HL-60 (cell line): ENCODE data around the gene GRIP2.

Experiments
- DNase-seq, 2 experiments: peaks; one replicate each; pipeline ENCODE4 v3.0.0-alpha.2; 2010 to 2020; ENCODE audit warnings: low read depth in 1 of 2, low spot score in 1 of 2
- H3K27ac ChIP-seq: fragments of 250-450 bp; sonication (Bioruptor Pico); replicated peaks from 2 replicates; pipeline ENCODE4 v1.5.1; 2020; ENCODE audit warnings: mild to moderate bottlenecking, moderate library complexity
- H3K27me3 ChIP-seq: fragments of 250-450 bp; sonication (Bioruptor Pico); 2 replicates; pipeline ENCODE4 v1.5.1; 2021; ENCODE audit warnings: mild to moderate bottlenecking, moderate library complexity; ENCODE audit not compliant: insufficient read depth, poor library complexity, severe bottlenecking
- H3K4me3 ChIP-seq: replicated peaks from 2 replicates; pipeline ENCODE4 v1.5.1; 2011; ENCODE audit warnings: mild to moderate bottlenecking, control low read depth, low read length; ENCODE audit not compliant: insufficient read depth
- GABPA ChIP-seq: IDR thresholded peaks from 2 replicates; pipeline ENCODE4 v1.6.1; 2012; ENCODE audit warnings: low read depth
- POLR2AphosphoS5 ChIP-seq: IDR thresholded peaks from 2 replicates; pipeline ENCODE4 v1.6.1; 2012; ENCODE audit warnings: low read depth
- SPI1 ChIP-seq: IDR thresholded peaks from 2 replicates; pipeline ENCODE4 v1.6.1; 2012; ENCODE audit warnings: low read depth, mild to moderate bottlenecking, borderline replicate concordance
- TF ChIP-seq, protein P1 (sequence below): IDR thresholded peaks from one replicate; pipeline ENCODE4 v1.5.1; 2011; ENCODE audit warnings: low read length, control low read depth, inconsistent platforms; ENCODE audit not compliant: insufficient read depth
- TF ChIP-seq, protein P2 (sequence below): IDR thresholded peaks from 2 replicates; pipeline ENCODE4 v1.6.1; 2012; ENCODE audit warnings: low read depth; ENCODE audit not compliant: insufficient replicate concordance

The GRIP2 gene

DNA sequence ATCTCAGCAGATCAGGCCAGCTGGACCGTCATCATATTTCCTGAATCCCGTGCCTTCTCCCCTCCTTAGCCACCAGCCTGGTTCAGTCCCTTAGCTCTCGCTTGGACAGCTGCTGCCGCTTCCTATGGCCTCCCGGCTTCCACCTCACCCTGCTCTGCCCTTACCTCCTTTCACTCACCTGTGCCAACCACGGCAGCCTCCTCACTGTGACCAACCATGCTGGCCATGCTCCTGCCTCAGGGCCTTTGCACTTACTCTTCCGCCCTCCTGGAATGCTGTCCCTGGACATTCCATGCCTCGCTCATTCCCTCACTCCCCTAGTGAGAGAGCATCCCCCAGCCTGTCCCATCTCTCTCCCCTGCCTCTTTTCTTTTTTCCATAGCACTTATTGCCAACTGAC is 19.2 kb downstream of the GRIP2 start:
- no peak overlapping the region for H3K4me3 ChIP-seq
- no peak overlapping the region for H3K27ac ChIP-seq
- H3K27me3 ChIP-seq = peaks cover 5% of the 10 kb centered on the region
- TF ChIP-seq POLR2AphosphoS5 (no peak), SPI1 (no peak), GABPA (no peak)
- TF ChIP-seq, protein P1, sequence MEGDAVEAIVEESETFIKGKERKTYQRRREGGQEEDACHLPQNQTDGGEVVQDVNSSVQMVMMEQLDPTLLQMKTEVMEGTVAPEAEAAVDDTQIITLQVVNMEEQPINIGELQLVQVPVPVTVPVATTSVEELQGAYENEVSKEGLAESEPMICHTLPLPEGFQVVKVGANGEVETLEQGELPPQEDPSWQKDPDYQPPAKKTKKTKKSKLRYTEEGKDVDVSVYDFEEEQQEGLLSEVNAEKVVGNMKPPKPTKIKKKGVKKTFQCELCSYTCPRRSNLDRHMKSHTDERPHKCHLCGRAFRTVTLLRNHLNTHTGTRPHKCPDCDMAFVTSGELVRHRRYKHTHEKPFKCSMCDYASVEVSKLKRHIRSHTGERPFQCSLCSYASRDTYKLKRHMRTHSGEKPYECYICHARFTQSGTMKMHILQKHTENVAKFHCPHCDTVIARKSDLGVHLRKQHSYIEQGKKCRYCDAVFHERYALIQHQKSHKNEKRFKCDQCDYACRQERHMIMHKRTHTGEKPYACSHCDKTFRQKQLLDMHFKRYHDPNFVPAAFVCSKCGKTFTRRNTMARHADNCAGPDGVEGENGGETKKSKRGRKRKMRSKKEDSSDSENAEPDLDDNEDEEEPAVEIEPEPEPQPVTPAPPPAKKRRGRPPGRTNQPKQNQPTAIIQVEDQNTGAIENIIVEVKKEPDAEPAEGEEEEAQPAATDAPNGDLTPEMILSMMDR = no peak
- TF ChIP-seq, protein P2, sequence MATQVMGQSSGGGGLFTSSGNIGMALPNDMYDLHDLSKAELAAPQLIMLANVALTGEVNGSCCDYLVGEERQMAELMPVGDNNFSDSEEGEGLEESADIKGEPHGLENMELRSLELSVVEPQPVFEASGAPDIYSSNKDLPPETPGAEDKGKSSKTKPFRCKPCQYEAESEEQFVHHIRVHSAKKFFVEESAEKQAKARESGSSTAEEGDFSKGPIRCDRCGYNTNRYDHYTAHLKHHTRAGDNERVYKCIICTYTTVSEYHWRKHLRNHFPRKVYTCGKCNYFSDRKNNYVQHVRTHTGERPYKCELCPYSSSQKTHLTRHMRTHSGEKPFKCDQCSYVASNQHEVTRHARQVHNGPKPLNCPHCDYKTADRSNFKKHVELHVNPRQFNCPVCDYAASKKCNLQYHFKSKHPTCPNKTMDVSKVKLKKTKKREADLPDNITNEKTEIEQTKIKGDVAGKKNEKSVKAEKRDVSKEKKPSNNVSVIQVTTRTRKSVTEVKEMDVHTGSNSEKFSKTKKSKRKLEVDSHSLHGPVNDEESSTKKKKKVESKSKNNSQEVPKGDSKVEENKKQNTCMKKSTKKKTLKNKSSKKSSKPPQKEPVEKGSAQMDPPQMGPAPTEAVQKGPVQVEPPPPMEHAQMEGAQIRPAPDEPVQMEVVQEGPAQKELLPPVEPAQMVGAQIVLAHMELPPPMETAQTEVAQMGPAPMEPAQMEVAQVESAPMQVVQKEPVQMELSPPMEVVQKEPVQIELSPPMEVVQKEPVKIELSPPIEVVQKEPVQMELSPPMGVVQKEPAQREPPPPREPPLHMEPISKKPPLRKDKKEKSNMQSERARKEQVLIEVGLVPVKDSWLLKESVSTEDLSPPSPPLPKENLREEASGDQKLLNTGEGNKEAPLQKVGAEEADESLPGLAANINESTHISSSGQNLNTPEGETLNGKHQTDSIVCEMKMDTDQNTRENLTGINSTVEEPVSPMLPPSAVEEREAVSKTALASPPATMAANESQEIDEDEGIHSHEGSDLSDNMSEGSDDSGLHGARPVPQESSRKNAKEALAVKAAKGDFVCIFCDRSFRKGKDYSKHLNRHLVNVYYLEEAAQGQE = no peak
- no peak for DNase-seq

DNA sequence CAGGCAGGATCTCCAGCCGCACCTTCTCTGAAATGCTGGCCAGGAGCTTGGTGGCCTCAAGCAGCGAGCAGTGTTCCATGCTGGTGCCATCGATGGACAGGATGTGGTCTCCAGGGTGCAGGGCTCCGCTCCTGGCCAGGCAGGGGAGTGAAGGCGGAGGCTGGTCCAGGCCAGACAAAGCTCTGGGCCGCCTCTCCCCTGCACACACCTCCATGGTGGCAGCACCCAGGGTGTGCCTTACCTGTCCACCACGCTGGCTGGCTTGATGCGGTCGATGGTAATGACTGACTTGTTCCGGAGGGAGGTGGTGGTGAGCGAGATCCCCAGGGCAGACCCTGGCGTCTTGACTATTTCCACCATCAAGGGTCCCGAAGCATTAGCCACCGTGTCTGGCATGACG is 20.0 kb downstream of the GRIP2 start:
- TF ChIP-seq POLR2AphosphoS5 = no peak
- TF ChIP-seq, protein P1 = no peak
- TF ChIP-seq, protein P2 = no peak
- no peak for TF ChIP-seq GABPA
- no peak for TF ChIP-seq SPI1
- no peak overlapping the region for H3K4me3 ChIP-seq
- peaks cover 5% of the 10 kb centered on the region for H3K27me3 ChIP-seq
- no peak for DNase-seq
- H3K27ac ChIP-seq = no peak overlapping the region

DNA sequence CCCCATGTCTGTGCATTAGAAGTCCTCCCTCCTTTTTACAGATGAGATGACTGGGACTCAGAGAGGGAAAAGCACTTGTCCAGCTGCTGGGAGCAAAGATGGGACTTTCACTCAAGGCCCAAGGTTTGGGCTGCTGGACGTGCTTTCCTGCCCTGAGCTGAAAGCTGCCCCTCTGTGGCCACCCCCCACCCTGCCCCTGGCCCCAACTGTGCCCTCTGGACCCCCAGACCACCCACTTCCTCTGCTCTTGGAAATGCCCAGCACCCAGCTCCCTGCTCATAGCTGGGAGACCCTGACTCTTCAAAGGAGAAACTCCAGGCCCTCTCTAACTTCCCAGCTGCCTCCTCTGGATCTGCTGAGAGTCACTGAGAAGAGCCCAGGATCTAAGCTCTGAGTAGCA is 20.7 kb downstream of the GRIP2 start:
- Histone ChIP-seq H3K27ac (no peak overlapping the region), H3K4me3 (no peak overlapping the region), H3K27me3 (peaks cover 5% of the 10 kb centered on the region)
- DNase-seq = no peak
- TF ChIP-seq, protein P1 = no peak
- TF ChIP-seq, protein P2 = no peak
- no peak for TF ChIP-seq SPI1
- no peak for TF ChIP-seq POLR2AphosphoS5
- TF ChIP-seq GABPA = no peak
